Measurements from ENCODE around the gene OVCH2. TPM values are rescaled to one million over a fixed set of nuclear protein-coding genes. Genes with fewer than 3 reads are reported as not detected.

OVCH2 gene
- polyA plus RNA-seq, 3 donors: not detected

GRCh38 chr11:7667460-7667859 lies 38.8 kb downstream of the OVCH2 start:
- Histone ChIP-seq H2AFZ (ENCODE audit: insufficient read depth, low read depth, low read length, poor library complexity, severe bottlenecking) (no peak overlapping the region), H3K27me3 (ENCODE audit: control insufficient read depth in 2 of 2, insufficient read depth in 2 of 2, low read length in 2 of 2) (peaks cover 2 to 6% of the 10 kb centered on the region in 2 donors), H3K4me1 (ENCODE audit: control insufficient read depth in 1 of 2, insufficient read depth in 2 of 2, low read length in 2 of 2) (peaks cover 16% of the 10 kb centered on the region in 2 donors), H4K20me1 (ENCODE audit: insufficient read depth, low read length) (peaks cover 11% of the 10 kb centered on the region), H3K27ac (ENCODE audit: low read depth in 1 of 2, low read length in 2 of 2) (no peak overlapping the region), H3K79me2 (ENCODE audit: insufficient read depth, low read length) (no peaks in the 10 kb centered on the region), H3K36me3 (replicated peaks in 1 of 2; ENCODE audit: control insufficient read depth in 1 of 2, insufficient read depth in 2 of 2, low read length in 2 of 2) (peaks cover 0 to 29% of the 10 kb centered on the region in 2 donors), H3K9me3 (replicated peaks in 1 of 2; ENCODE audit: control insufficient read depth in 1 of 2, insufficient read depth in 1 of 2, low read length in 2 of 2) (peaks cover 0 to 2% of the 10 kb centered on the region in 2 donors), H3K9ac (ENCODE audit: insufficient read depth, low read length, poor library complexity, severe bottlenecking) (no peak overlapping the region), H3K4me2 (replicated peaks; ENCODE audit: extremely low read depth, low read length, poor library complexity, severe bottlenecking) (no peak overlapping the region), H3K4me3 (replicated peaks in 1 of 3; ENCODE audit: low read depth in 2 of 3, low read length in 3 of 3) (no peak overlapping the region)
- intact Hi-C loops (cut with micrococcal nuclease): loop anchor here (5.0 to 10.0 kb wide), 3 partner anchors 95 to 573 kb away; no protein-coding TSS in a partner anchor
- Mint-ChIP-seq H3K4me3 (no peak overlapping the region), H3K36me3 (peaks cover 24 to 40% of the 10 kb centered on the region in 2 donors), H3K27ac (no peak overlapping the region), H3K9me3 (peaks cover 0 to 5% (median 0%) of the 10 kb centered on the region in 7 donors), H3K27me3 (ENCODE audit: low read depth in 3 of 3) (peaks cover 12 to 19% (median 13%) of the 10 kb centered on the region in 3 donors), H3K4me1 (peaks cover 22% of the 10 kb centered on the region)
- no peak for TF ChIP-seq CTCF (IDR thresholded peaks at IDR 0.05)
- no CpG with 5 or more reads among the region's 2 CpGs for WGBS (ENCODE audit: insufficient coverage)
- no peak for DNase-seq

- Histone ChIP-seq H3K27ac (ENCODE audit: low read depth in 1 of 2, low read length in 2 of 2) (no peak overlapping the region), H3K4me2 (replicated peaks; ENCODE audit: extremely low read depth, low read length, poor library complexity, severe bottlenecking) (no peak overlapping the region), H3K36me3 (replicated peaks in 1 of 2; ENCODE audit: control insufficient read depth in 1 of 2, insufficient read depth in 2 of 2, low read length in 2 of 2) (peaks cover 0 to 29% of the 10 kb centered on the region in 2 donors), H3K9ac (ENCODE audit: insufficient read depth, low read length, poor library complexity, severe bottlenecking) (no peak overlapping the region), H2AFZ (ENCODE audit: insufficient read depth, low read depth, low read length, poor library complexity, severe bottlenecking) (no peak overlapping the region), H3K4me1 (ENCODE audit: control insufficient read depth in 1 of 2, insufficient read depth in 2 of 2, low read length in 2 of 2) (peaks cover 14 to 15% of the 10 kb centered on the region in 2 donors), H3K4me3 (replicated peaks in 1 of 3; ENCODE audit: low read depth in 2 of 3, low read length in 3 of 3) (no peak overlapping the region), H3K9me3 (replicated peaks in 1 of 2; ENCODE audit: control insufficient read depth in 1 of 2, insufficient read depth in 1 of 2, low read length in 2 of 2) (no peaks in the 10 kb centered on the region), H4K20me1 (ENCODE audit: insufficient read depth, low read length) (peaks cover 11% of the 10 kb centered on the region), H3K27me3 (ENCODE audit: control insufficient read depth in 2 of 2, insufficient read depth in 2 of 2, low read length in 2 of 2) (no peaks in the 10 kb centered on the region), H3K79me2 (ENCODE audit: insufficient read depth, low read length) (no peaks in the 10 kb centered on the region)
- TF ChIP-seq CTCF (IDR thresholded peaks at IDR 0.05): no peak
- Mint-ChIP-seq H3K4me3 (no peak overlapping the region), H3K9me3 (peaks cover 0 to 1% (median 0%) of the 10 kb centered on the region in 7 donors), H3K27ac (no peak overlapping the region), H3K36me3 (peaks cover 21 to 42% of the 10 kb centered on the region in 2 donors), H3K27me3 (ENCODE audit: low read depth in 3 of 3) (peaks cover 4 to 11% (median 8%) of the 10 kb centered on the region in 3 donors), H3K4me1 (peaks cover 16% of the 10 kb centered on the region)
- intact Hi-C loops (cut with micrococcal nuclease): loop anchor here (5.0 to 10.0 kb wide), 3 partner anchors 94 to 572 kb away; no protein-coding TSS in a partner anchor
- DNase-seq: no peak
- WGBS (ENCODE audit: insufficient coverage): 82% methylated on average over 4 of the region's 7 CpGs
Measured at GRCh38 chr11:7666292-7666866, 39.9 kb downstream of the OVCH2 start.

All from CD14-positive monocyte (primary cell).